Transverse colon (tissue), 4 donors: ENCODE measurements around the gene KIF5A. TPM values are rescaled to one million over a fixed set of nuclear protein-coding genes. Genes with fewer than 3 reads are reported as not detected.

Source experiments
- DNase-seq: peaks from one replicate; pipeline ENCODE4 v3.0.0-alpha.2; 2019
- H3K27ac ChIP-seq, 4 donors: fragments of 200-600 bp; sonication (generic); 2 replicates each; pipeline ENCODE4 v1.5.1; 2016 to 2018; ENCODE audit warnings: inconsistent platforms in 4 of 4
- H3K27me3 ChIP-seq: fragments of 200-600 bp; sonication (generic); 2 replicates; pipeline ENCODE4 v1.5.1; 2017; ENCODE audit warnings: inconsistent platforms
- H3K36me3 ChIP-seq, 4 donors: fragments of 200-600 bp; sonication (generic); 2 replicates each; pipeline ENCODE4 v1.5.1; 2017 to 2019; ENCODE audit warnings: inconsistent platforms in 4 of 4
- H3K4me1 ChIP-seq, 4 donors: fragments of 200-600 bp; sonication (generic); 2 replicates each; pipeline ENCODE4 v1.5.1; 2017 to 2020; ENCODE audit warnings: inconsistent platforms in 4 of 4
- H3K4me3 ChIP-seq, 4 donors: fragments of 200-600 bp; sonication (generic); 1 replicate in 1 of 4; 2 replicates in 3 of 4; pipeline versions ENCODE4 v1.5.1 to v1.6.1; 2017 to 2019; ENCODE audit warnings: inconsistent platforms in 4 of 4
- H3K9me3 ChIP-seq, 2 donors: fragments of 200-600 bp; sonication (generic); 2 replicates each; pipeline ENCODE4 v1.5.1; 2017 to 2019; ENCODE audit warnings: inconsistent platforms in 2 of 2
- CTCF ChIP-seq, 5 experiments: fragments of 200-600 bp in 3 of 5; fragments of 450-650 bp in 2 of 5; sonication (generic) in 3 of 5; IDR thresholded peaks; 1 replicate in 2 of 5; 2 replicates in 3 of 5; pipeline ENCODE4 v1.5.1; 2016 to 2017; ENCODE audit warnings: antibody characterized with exemption in 5 of 5, inconsistent platforms in 3 of 5, mild to moderate bottlenecking in 2 of 5, moderate library complexity in 1 of 5
- EP300 ChIP-seq: sonication (generic); formaldehyde crosslinking; IDR thresholded peaks from one replicate; pipeline ENCODE4 v1.6.1; 2017; ENCODE audit warnings: antibody characterized with exemption, low read depth
- POLR2A ChIP-seq: fragments of 450-650 bp; IDR thresholded peaks from one replicate; pipeline ENCODE4 v1.6.1; 2016; ENCODE audit warnings: antibody characterized with exemption, mild to moderate bottlenecking, moderate library complexity
- POLR2AphosphoS5 ChIP-seq, 3 donors: sonication (generic); formaldehyde crosslinking; IDR thresholded peaks; one replicate each; pipeline ENCODE4 v1.6.1; 2016; ENCODE audit warnings: antibody characterized with exemption in 3 of 3
- WGBS, 2 donors: methylation state at CpG; one replicate each; pipeline ENCODE4 v1.1.5; 2018; ENCODE audit warnings: low coverage in 1 of 2; 5-methylcytosine and 5-hydroxymethylcytosine counted together
- in situ Hi-C, 4 donors: fragments of 200-750 bp; cut with MboI; loops; one replicate each; pipeline versions ENCODE4 v1.15.0 to v1.15.1; 2017; ENCODE audit warnings: low sequenced_read_pairs in 3 of 4, low pct_ligation_motif_present in 1 of 4, low pct_unique_long_range_greater_than_20kb in 1 of 4
- intact Hi-C: fragments of 100-400 bp; cut with DNase I; formaldehyde crosslinking; loops from one replicate; pipeline ENCODE4 v1.15.1; 2023; ENCODE audit warnings: low total_unique reads
- total RNA-seq, 4 donors: library from RNA; depleted of rRNA; stranded (reverse); fragments of >200 nt; gene quantifications; one replicate each; pipeline ENCODE4 v1.1.0, GENCODE V29; 2016

KIF5A gene
- total RNA-seq, 4 donors from 2014 or later, result 1.3 to 6.2 (median 1.6) TPM

DNA sequence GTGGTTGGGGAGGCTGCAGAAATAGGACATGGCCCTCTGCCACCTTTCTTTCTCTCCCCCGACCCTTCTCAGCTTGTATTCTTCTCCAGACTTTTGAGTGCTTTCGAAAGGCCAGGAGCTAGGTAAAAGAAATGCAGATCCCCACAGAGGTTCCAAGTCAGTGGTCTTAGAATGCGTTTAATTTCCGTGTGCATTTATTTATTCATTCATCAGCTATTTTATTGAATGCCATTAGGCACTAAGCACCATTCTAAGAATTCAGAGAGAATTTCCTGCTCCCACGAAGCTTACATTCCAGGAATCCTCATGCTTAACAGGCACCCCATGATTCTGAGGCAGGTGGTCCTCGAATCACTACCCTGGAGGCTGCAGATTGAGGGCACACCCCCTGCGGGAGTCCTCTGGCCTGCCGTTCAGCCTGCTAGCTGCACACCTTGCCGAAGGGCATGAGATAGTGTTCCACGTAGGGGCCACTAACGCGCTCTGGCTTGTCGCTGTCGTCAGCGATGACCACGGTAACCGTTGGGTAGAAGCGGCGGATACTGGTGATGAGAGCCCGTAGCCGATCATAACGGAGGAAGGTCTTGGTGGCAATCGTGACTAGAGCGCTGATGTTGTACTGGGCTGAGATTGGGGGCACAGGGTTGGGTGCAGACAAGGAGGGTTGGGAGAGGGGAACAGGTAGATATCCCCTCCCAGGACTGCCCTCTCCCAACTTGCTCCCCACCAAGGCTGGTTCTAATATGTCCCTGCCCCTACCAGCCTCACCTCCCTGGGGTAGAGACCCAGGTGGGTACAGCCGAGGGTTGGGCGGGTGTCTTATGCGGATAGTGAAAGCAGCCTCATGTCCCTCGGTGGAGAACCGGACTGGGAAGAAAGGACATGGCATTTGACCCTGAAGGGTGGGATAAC, 78.7 kb downstream of the KIF5A start:
- in situ Hi-C loops (loop anchor here in 2 of 4 donors (5.0 to 10.0 kb wide), 3 partner anchors 46 to 161 kb away; no protein-coding TSS in a partner anchor), intact Hi-C loops (no loop called here)
- peaks cover 10 to 26% (median 16%) of the 10 kb centered on the region in 4 donors for H3K4me1 ChIP-seq
- peaks cover 98% of the 10 kb centered on the region for H3K27me3 ChIP-seq
- H3K27ac ChIP-seq, result no peak overlapping the region
- 74% methylated on average over 18 to 29 of the region's 29 CpGs for WGBS, 2 donors
- H3K9me3 ChIP-seq, result no peaks in the 10 kb centered on the region
- H3K4me3 ChIP-seq, result no peak overlapping the region
- TF ChIP-seq CTCF (IDR thresholded peaks at IDR 0.05), result no peak
- TF ChIP-seq EP300, result no peak
- no peak for TF ChIP-seq POLR2A
- no peak for TF ChIP-seq POLR2AphosphoS5 (IDR thresholded peaks at IDR 0.05)
- H3K36me3 ChIP-seq, result no peaks in the 10 kb centered on the region
- DNase-seq, result no peak

DNA sequence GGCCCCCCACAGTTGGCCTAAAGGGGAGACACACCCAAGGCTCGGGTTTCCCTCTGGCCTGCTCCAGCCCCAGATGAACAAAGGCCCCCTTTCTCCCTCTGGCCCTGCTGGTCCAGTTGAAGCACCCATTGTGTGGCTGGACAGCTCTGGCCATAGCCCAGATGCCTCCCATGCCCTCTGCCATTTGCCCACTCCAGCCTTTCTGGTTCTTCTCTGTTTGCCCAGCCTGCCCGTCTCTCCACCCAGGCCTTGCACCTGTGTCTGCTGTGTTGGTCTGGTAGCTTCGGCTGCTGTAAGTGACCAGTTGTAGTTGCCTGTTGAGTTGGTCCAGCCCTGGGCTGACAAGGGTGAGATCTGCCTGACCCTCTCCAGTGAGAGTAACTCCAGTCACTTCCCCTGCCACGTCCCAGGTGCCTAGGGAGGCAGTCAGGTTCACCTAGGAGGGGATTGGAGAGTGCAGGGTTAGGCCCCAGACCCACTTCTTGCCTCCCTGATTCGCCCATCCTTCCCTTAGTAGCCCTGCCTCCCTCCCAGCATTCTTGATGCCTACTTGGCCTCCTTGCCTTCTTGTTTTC, 80.1 kb downstream of the KIF5A start:
- TF ChIP-seq POLR2AphosphoS5 (IDR thresholded peaks at IDR 0.05) (no peak), CTCF (IDR thresholded peaks at IDR 0.05) (no peak), EP300 (no peak), POLR2A (no peak)
- DNase-seq, result no peak
- Histone ChIP-seq H3K4me3 (no peak overlapping the region), H3K4me1 (peaks cover 10 to 26% (median 16%) of the 10 kb centered on the region in 4 donors), H3K36me3 (no peaks in the 10 kb centered on the region), H3K9me3 (no peaks in the 10 kb centered on the region), H3K27me3 (peaks cover 95% of the 10 kb centered on the region), H3K27ac (no peak overlapping the region)
- intact Hi-C loops (no loop called here), in situ Hi-C loops (loop anchor here in 2 of 4 donors (5.0 to 10.0 kb wide), 3 partner anchors 48 to 163 kb away; no protein-coding TSS in a partner anchor)
- 71% methylated on average over 5 of the region's 5 CpGs; no CpG with 5 or more reads in 1 of the 2 donors for WGBS, 2 donors

GRCh38 chr12:57630891-57631433, 81.1 kb downstream of the KIF5A start:
- peaks cover 94% of the 10 kb centered on the region for H3K27me3 ChIP-seq
- H3K27ac ChIP-seq, result no peak overlapping the region
- intact Hi-C loops (no loop called here), in situ Hi-C loops (no loop called here)
- TF ChIP-seq EP300 (no peak), POLR2A (no peak), CTCF (IDR thresholded peaks at IDR 0.05) (no peak), POLR2AphosphoS5 (IDR thresholded peaks at IDR 0.05) (no peak)
- H3K4me3 ChIP-seq, result no peak overlapping the region
- no peak for DNase-seq
- H3K9me3 ChIP-seq, result no peaks in the 10 kb centered on the region
- no peaks in the 10 kb centered on the region for H3K36me3 ChIP-seq
- peaks cover 10 to 26% (median 16%) of the 10 kb centered on the region in 4 donors for H3K4me1 ChIP-seq
- 60 to 100% methylated on average over 1 to 4 of the region's 6 CpGs for WGBS, 2 donors

- peaks cover 10 to 26% (median 16%) of the 10 kb centered on the region in 4 donors for H3K4me1 ChIP-seq
- H3K36me3 ChIP-seq, result no peaks in the 10 kb centered on the region
- H3K4me3 ChIP-seq, result peak overlapping the region in 2 of 4 donors; percentile 9 to 62
- 21% methylated on average over 26 of the region's 26 CpGs; no CpG with 5 or more reads in 1 of the 2 donors for WGBS, 2 donors
- H3K9me3 ChIP-seq, result no peaks in the 10 kb centered on the region
- in situ Hi-C loops (no loop called here), intact Hi-C loops (no loop called here)
- no peak for DNase-seq
- H3K27ac ChIP-seq, result no peak overlapping the region
- peaks cover 92% of the 10 kb centered on the region for H3K27me3 ChIP-seq
- no peak for TF ChIP-seq POLR2AphosphoS5 (IDR thresholded peaks at IDR 0.05)
- TF ChIP-seq CTCF (IDR thresholded peaks at IDR 0.05), result no peak
- no peak for TF ChIP-seq POLR2A
- TF ChIP-seq EP300, result no peak
Observed at GRCh38 chr12:57631566-57632072, 81.8 kb downstream of the KIF5A start.
